Activated CD4-positive, alpha-beta T cell treated with anti-CD3 and anti-CD28 coated beads, Interleukin-2, amount 50 U/mL, for 16 hours (primary cell): ENCODE results near the gene RFPL3.
"Not testable (repeated sequence)": the region's sequence is repeated elsewhere in the genome, so short reads cannot be mapped to it uniquely, and the experiment has no call there.

Experiments
- DNase-seq: peaks from one replicate; pipeline ENCODE4 v3.0.0-alpha.2; 2020

RFPL3 gene

GRCh38 chr22:32331236-32331917 lies 26.3 kb upstream of the RFPL3 start:
- no peak for DNase-seq

- DNase-seq: no peak
These were observed 25.5 kb upstream of the RFPL3 start for GRCh38 chr22:32331918-32332725.

- DNase-seq: no peak
These were observed 24.4 kb upstream of the RFPL3 start for GRCh38 chr22:32333141-32333768.

- no peak for DNase-seq
These were observed 23.7 kb upstream of the RFPL3 start for GRCh38 chr22:32333769-32334659.

- no peak for DNase-seq
These were observed 22.9 kb upstream of the RFPL3 start for GRCh38 chr22:32334660-32335365.

GRCh38 chr22:32335471-32335870 lies 22.2 kb upstream of the RFPL3 start:
- DNase-seq: no peak

- DNase-seq: no peak
These were observed 21.5 kb upstream of the RFPL3 start for GRCh38 chr22:32336121-32336603.

- DNase-seq: no peak
These were observed 20.8 kb upstream of the RFPL3 start for GRCh38 chr22:32336771-32337424.

- DNase-seq: not testable (repeated sequence)
These were observed 20.2 kb upstream of the RFPL3 start for GRCh38 chr22:32337425-32337824.

GRCh38 chr22:32338757-32339156 lies 18.9 kb upstream of the RFPL3 start:
- no peak for DNase-seq

- DNase-seq: no peak
These were observed 18.3 kb upstream of the RFPL3 start for GRCh38 chr22:32339190-32340012.

- DNase-seq: no peak
These were observed 17.3 kb upstream of the RFPL3 start for GRCh38 chr22:32340411-32340810.

GRCh38 chr22:32341122-32341740 lies 16.4 kb upstream of the RFPL3 start:
- DNase-seq: no peak

GRCh38 chr22:32342977-32343376 lies 14.7 kb upstream of the RFPL3 start:
- DNase-seq: peak; percentile 12

- DNase-seq: peak; percentile 2
These were observed 13.7 kb upstream of the RFPL3 start for GRCh38 chr22:32343941-32344340.

GRCh38 chr22:32348031-32348611 lies 9.5 kb upstream of the RFPL3 start:
- no peak for DNase-seq

- not testable (repeated sequence) for DNase-seq
These were observed 5.8 kb upstream of the RFPL3 start for GRCh38 chr22:32351875-32352274.

- no peak for DNase-seq
These were observed 5.0 kb upstream of the RFPL3 start for GRCh38 chr22:32352681-32353080.

- no peak for DNase-seq
These were observed 4.4 kb upstream of the RFPL3 start for GRCh38 chr22:32353292-32353691.

GRCh38 chr22:32353840-32354239 lies 3.8 kb upstream of the RFPL3 start:
- DNase-seq: no peak
